ENCODE measurements around the gene PIK3R4.

GRCh38 chr3:130783629-130784028 lies 37.0 kb upstream of the PIK3R4 start:
- no peak for TF ChIP-seq CTCF (IDR thresholded peaks at IDR 0.05)
- no peak for TF ChIP-seq POLR2A (IDR thresholded peaks at IDR 0.05)
